Measurements from ENCODE around the gene DCDC2.
"Not testable (repeated sequence)": the region's sequence is repeated elsewhere in the genome, so short reads cannot be mapped to it uniquely, and the experiment has no call there.

Gene DCDC2

DNA sequence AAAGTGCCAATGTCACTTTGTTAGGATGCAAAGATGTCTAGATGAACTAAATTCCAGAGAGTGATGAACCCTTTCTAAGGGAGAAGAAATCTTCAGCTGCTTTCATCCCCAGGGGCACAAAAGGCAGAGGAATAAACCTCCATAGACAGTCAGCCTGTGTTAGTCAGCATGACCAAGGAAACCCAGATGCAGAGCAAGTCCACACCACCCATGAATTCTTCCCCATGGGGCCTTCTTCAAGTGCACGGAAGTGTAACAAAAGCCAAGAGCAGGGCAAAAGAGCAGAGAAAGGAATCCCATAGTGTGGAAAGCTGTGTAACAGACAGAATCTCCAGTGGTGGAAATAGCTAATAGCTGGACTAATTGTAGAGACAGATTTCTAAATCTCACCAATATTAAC, 50.0 kb downstream of the DCDC2 start:
- TF ChIP-seq, protein P1, sequence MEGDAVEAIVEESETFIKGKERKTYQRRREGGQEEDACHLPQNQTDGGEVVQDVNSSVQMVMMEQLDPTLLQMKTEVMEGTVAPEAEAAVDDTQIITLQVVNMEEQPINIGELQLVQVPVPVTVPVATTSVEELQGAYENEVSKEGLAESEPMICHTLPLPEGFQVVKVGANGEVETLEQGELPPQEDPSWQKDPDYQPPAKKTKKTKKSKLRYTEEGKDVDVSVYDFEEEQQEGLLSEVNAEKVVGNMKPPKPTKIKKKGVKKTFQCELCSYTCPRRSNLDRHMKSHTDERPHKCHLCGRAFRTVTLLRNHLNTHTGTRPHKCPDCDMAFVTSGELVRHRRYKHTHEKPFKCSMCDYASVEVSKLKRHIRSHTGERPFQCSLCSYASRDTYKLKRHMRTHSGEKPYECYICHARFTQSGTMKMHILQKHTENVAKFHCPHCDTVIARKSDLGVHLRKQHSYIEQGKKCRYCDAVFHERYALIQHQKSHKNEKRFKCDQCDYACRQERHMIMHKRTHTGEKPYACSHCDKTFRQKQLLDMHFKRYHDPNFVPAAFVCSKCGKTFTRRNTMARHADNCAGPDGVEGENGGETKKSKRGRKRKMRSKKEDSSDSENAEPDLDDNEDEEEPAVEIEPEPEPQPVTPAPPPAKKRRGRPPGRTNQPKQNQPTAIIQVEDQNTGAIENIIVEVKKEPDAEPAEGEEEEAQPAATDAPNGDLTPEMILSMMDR (conservative IDR thresholded peaks at IDR 0.05; ENCODE audit: low read depth, low read length), result no peak
- Histone ChIP-seq H3K27me3 (ENCODE audit: insufficient read depth, low read depth) (no peaks in the 10 kb centered on the region), H3K9ac (no peak overlapping the region), H3K36me3 (ENCODE audit: insufficient read depth) (no peaks in the 10 kb centered on the region), H3K4me2 (no peak overlapping the region), H3K4me3 (IDR thresholded peaks at IDR 0.05; ENCODE audit: insufficient read depth, low read depth, low read length) (no peak overlapping the region), H4K20me1 (ENCODE audit: insufficient read depth) (no peaks in the 10 kb centered on the region), H3K27ac (no peak overlapping the region), H3K79me2 (ENCODE audit: insufficient read depth, low read depth) (no peaks in the 10 kb centered on the region), H3K4me1 (ENCODE audit: low read depth, poor library complexity, severe bottlenecking) (no peaks in the 10 kb centered on the region), H2AFZ (ENCODE audit: low read depth) (no peak overlapping the region)

DNA sequence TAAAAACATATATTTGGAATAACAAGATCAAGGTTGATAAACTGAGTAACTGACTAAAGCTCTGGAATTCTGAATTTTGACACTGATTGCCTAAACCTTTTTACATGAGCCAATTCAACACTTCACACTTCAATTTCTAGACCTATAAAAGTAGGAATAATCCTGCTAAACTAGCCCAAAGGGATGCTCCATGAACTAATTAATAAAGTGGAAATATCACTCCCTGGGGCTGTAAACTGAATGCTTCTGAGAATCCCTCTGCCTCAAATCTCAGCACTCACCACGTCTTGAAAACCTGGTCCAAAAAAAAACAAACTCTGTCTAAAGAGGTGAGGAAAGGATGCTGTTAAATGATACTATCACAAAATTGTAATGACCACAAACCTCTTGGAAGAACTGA, 50.9 kb downstream of the DCDC2 start:
- Histone ChIP-seq H3K27me3 (ENCODE audit: insufficient read depth, low read depth) (no peaks in the 10 kb centered on the region), H3K9ac (no peak overlapping the region), H3K27ac (no peak overlapping the region), H2AFZ (ENCODE audit: low read depth) (no peak overlapping the region), H3K4me3 (IDR thresholded peaks at IDR 0.05; ENCODE audit: insufficient read depth, low read depth, low read length) (no peak overlapping the region), H3K36me3 (ENCODE audit: insufficient read depth) (no peaks in the 10 kb centered on the region), H3K79me2 (ENCODE audit: insufficient read depth, low read depth) (no peaks in the 10 kb centered on the region), H4K20me1 (ENCODE audit: insufficient read depth) (no peaks in the 10 kb centered on the region), H3K4me1 (ENCODE audit: low read depth, poor library complexity, severe bottlenecking) (no peaks in the 10 kb centered on the region), H3K4me2 (no peak overlapping the region)
- TF ChIP-seq, protein P1 (conservative IDR thresholded peaks at IDR 0.05; ENCODE audit: low read depth, low read length), result no peak

DNA sequence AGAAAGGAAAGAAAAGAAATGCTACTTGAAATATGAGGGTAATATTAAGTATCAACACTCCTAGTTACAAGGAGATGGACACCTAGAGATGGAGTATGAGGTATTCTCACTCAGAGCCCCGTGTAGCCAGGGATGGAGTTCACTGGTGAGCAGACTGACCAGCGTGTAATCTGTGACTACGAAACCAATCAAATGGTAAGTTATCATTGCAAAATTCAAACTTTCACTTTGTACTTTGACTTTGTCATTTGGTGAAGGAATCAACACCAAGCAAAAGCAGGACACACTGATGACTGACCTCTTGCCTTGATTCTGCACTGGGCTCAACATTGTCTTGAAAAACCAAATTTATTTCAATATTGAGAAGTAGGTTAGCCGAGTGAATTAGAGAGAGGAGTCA, 51.8 kb downstream of the DCDC2 start:
- no peak overlapping the region for H3K27ac ChIP-seq
- no peaks in the 10 kb centered on the region for H3K4me1 ChIP-seq (ENCODE audit: low read depth, poor library complexity, severe bottlenecking)
- no peaks in the 10 kb centered on the region for H4K20me1 ChIP-seq (ENCODE audit: insufficient read depth)
- TF ChIP-seq, protein P1 (conservative IDR thresholded peaks at IDR 0.05; ENCODE audit: low read depth, low read length), result no peak
- no peak overlapping the region for H3K4me2 ChIP-seq
- H3K4me3 ChIP-seq (IDR thresholded peaks at IDR 0.05; ENCODE audit: insufficient read depth, low read depth, low read length), result no peak overlapping the region
- H2AFZ ChIP-seq (ENCODE audit: low read depth), result no peak overlapping the region
- no peak overlapping the region for H3K9ac ChIP-seq
- no peaks in the 10 kb centered on the region for H3K79me2 ChIP-seq (ENCODE audit: insufficient read depth, low read depth)
- H3K27me3 ChIP-seq (ENCODE audit: insufficient read depth, low read depth), result no peaks in the 10 kb centered on the region
- no peaks in the 10 kb centered on the region for H3K36me3 ChIP-seq (ENCODE audit: insufficient read depth)

DNA sequence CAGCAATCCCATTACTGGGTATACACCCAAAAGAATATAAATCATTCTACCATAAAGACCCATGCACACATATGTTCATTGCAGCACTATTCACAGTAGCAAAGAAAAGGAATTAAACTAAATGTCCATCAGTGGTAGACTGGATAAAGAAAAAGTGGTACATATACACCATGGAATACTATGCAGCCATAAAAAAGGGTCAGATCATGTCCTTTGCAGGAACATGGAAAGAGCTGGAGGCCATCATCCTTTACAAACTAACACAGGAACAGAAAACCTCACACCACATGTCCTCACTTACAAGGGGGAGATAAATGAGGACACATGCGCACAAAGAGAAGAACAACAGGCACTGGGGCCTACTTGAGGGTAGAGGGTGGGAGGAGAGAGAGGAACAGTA, 60.9 kb downstream of the DCDC2 start:
- H3K79me2 ChIP-seq (ENCODE audit: insufficient read depth, low read depth), result no peaks in the 10 kb centered on the region
- TF ChIP-seq, protein P1 (conservative IDR thresholded peaks at IDR 0.05; ENCODE audit: low read depth, low read length), result no peak
- no peak overlapping the region for H3K4me2 ChIP-seq
- H3K9ac ChIP-seq, result no peak overlapping the region
- H3K27ac ChIP-seq, result no peak overlapping the region
- no peak overlapping the region for H2AFZ ChIP-seq (ENCODE audit: low read depth)
- H4K20me1 ChIP-seq (ENCODE audit: insufficient read depth), result no peaks in the 10 kb centered on the region
- H3K4me3 ChIP-seq (IDR thresholded peaks at IDR 0.05; ENCODE audit: insufficient read depth, low read depth, low read length), result no peak overlapping the region
- no peaks in the 10 kb centered on the region for H3K4me1 ChIP-seq (ENCODE audit: low read depth, poor library complexity, severe bottlenecking)
- no peaks in the 10 kb centered on the region for H3K36me3 ChIP-seq (ENCODE audit: insufficient read depth)
- H3K27me3 ChIP-seq (ENCODE audit: insufficient read depth, low read depth), result no peaks in the 10 kb centered on the region

DNA sequence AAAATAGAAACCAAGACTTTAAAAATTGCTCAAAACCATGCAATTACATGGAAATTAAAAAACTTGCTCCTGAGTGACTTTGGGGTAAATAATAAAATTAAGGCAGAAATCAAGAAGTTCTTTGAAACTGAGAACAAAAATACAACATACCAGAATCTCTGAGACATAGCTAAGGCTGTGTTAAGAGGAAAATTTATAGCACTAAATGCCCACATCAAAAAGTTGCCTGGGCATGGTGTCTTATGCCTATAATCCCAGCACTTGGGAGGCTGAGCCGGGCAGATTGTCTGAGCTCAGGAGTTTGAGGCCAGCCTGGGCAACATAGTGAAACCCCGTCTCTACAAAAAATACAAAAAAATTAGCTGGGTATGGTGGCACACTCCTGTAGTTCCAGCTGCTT, 64.0 kb downstream of the DCDC2 start:
- not testable (repeated sequence) for H2AFZ ChIP-seq (ENCODE audit: low read depth); H3K79me2 ChIP-seq (ENCODE audit: insufficient read depth, low read depth); H3K36me3 ChIP-seq (ENCODE audit: insufficient read depth); H3K27me3 ChIP-seq (ENCODE audit: insufficient read depth, low read depth); H3K4me2 ChIP-seq; H3K9ac ChIP-seq; H3K4me1 ChIP-seq (ENCODE audit: low read depth, poor library complexity, severe bottlenecking); H3K27ac ChIP-seq; H3K4me3 ChIP-seq (IDR thresholded peaks at IDR 0.05; ENCODE audit: insufficient read depth, low read depth, low read length); H4K20me1 ChIP-seq (ENCODE audit: insufficient read depth)

All from KMS-11 (cell line).